SK-N-MC (cell line): ENCODE measurements around the gene DENR.

Source experiments
- EZH2 ChIP-seq: fragments of 200-600 bp; sonication (generic); IDR thresholded peaks from one replicate; pipeline ENCODE4 v1.6.1; 2017; ENCODE audit warnings: antibody characterized with exemption
- POLR2AphosphoS5 ChIP-seq: IDR thresholded peaks from 2 replicates; pipeline ENCODE4 v1.6.1; 2012; ENCODE audit warnings: mild to moderate bottlenecking, low read depth, low read length, borderline replicate concordance

DNA sequence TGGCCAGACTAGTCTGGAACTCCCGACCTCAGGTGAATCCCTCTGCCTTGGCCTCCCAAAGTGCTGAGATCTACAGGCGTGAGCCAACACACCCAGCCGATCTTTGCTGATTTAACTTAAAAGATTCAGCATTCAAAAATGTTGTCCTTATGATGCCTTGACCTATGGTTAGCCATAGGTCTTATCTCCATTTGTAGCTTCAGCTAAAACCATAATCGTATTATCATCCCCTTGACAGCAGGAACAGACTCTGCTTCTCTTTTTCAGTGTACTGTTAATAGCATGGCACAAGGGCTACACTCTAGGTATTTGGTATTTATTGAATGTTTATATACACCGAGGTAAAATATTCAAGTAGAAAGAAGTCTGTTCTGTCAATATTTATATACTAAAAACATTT lies 37.0 kb downstream of the DENR start:
- TF ChIP-seq POLR2AphosphoS5 (no peak), EZH2 (no peak)
